H1 (cell line): Measurements from ENCODE around the gene HIVEP2. TPM values are rescaled to one million over a fixed set of nuclear protein-coding genes. Genes with fewer than 3 reads are reported as not detected.

Experiments used
- CHD7 ChIP-seq: fragments of 300-600 bp; sonication (generic); IDR thresholded peaks from 2 replicates; pipeline ENCODE4 v1.7.1; 2012; ENCODE audit warnings: low read length, moderate library complexity, mild to moderate bottlenecking, inconsistent platforms; ENCODE audit not compliant: insufficient replicate concordance
- CTCF ChIP-seq, 3 experiments: IDR thresholded peaks; 1 replicate in 2 of 3; 2 replicates in 1 of 3; pipeline versions ENCODE4 v1.5.1 to v1.6.1; 2011; ENCODE audit warnings: low read length in 3 of 3, mild to moderate bottlenecking in 3 of 3, inconsistent platforms in 2 of 3, low read depth in 1 of 3, moderate library complexity in 1 of 3; ENCODE audit not compliant: insufficient read depth in 1 of 3; ENCODE audit errors: control extremely low read depth in 1 of 3
- EGR1 ChIP-seq: IDR thresholded peaks from 2 replicates; pipeline ENCODE4 v1.6.1; 2011; ENCODE audit warnings: low read depth, low read length, borderline replicate concordance
- KDM1A ChIP-seq: fragments of 200-600, 300-600 bp; sonication (generic); IDR thresholded peaks from 2 replicates; pipeline ENCODE4 v1.7.1; 2016; ENCODE audit warnings: mild to moderate bottlenecking, low read length, borderline replicate concordance
- KDM5A ChIP-seq: fragments of 200-600 bp; IDR thresholded peaks from 2 replicates; pipeline ENCODE4 v1.7.1; 2012; ENCODE audit warnings: mild to moderate bottlenecking, low read length, inconsistent platforms, mixed read lengths
- RFX5 ChIP-seq: IDR thresholded peaks from 2 replicates; pipeline ENCODE4 v1.6.1; 2011; ENCODE audit warnings: low read depth, low read length, improper control_type of control experiment, borderline replicate concordance
- SP2 ChIP-seq: IDR thresholded peaks from 2 replicates; pipeline ENCODE4 v1.6.1; 2012; ENCODE audit warnings: mild to moderate bottlenecking, low read length, inconsistent platforms
- TCF12 ChIP-seq: IDR thresholded peaks from 2 replicates; pipeline ENCODE4 v1.6.1; 2011; ENCODE audit warnings: low read depth, mild to moderate bottlenecking, low read length
- polyA plus RNA-seq, 7 experiments: library from polyadenylated mRNA; depleted of rRNA in 3 of 7; stranded (reverse) in 5 of 7; unstranded in 2 of 7; fragments of >200 nt in 5 of 7; fragments of 200-250 nt in 2 of 7; gene quantifications; 1 replicate in 5 of 7; 2 replicates in 1 of 7; 4 replicates in 1 of 7; pipeline versions ENCODE4 v1.2.1 to v1.2.3, GENCODE V29; 2011 to 2013; ENCODE audit warnings: missing spikeins in 2 of 7, mixed read lengths in 2 of 7
- total RNA-seq: library from RNA; stranded (reverse); fragmentation: NEBNext Ultra II Directional; extraction: Animal tissue kit (Norgen Biotek cat#: 25700); gene quantifications from 2 replicates; pipeline ENCODE4 v1.2.1, GENCODE V29; 2021

HIVEP2 gene
- total and polyA plus RNA-seq, 2 of the 8 experiments (the other 6 are each of a cell fraction or from before 2014, with no cell fraction given): 2.2 to 6.1 TPM

GRCh38 chr6:142833054-142833453 is 111.9 kb downstream of the HIVEP2 start (continued):
- TF ChIP-seq CTCF (IDR thresholded peaks at IDR 0.05; ENCODE audit: control extremely low read depth in 1 of 3, insufficient read depth in 1 of 3, low read depth in 1 of 3, low read length in 3 of 3): no peak
- no peak for TF ChIP-seq SP2
- no peak for TF ChIP-seq TCF12
- TF ChIP-seq RFX5: no peak
- TF ChIP-seq CHD7: no peak
- TF ChIP-seq EGR1: no peak
- no peak for TF ChIP-seq KDM5A
- TF ChIP-seq KDM1A: no peak
